ENCODE data around the gene IL4I1. TPM values are rescaled to one million over a fixed set of nuclear protein-coding genes. Genes with fewer than 3 reads are reported as not detected.
A peak's percentile ranks its signal among the peaks of the same experiment; 100 is the strongest.

Gene IL4I1
- total RNA-seq, 1 experiment from 2014 or later = 1.3 TPM

DNA sequence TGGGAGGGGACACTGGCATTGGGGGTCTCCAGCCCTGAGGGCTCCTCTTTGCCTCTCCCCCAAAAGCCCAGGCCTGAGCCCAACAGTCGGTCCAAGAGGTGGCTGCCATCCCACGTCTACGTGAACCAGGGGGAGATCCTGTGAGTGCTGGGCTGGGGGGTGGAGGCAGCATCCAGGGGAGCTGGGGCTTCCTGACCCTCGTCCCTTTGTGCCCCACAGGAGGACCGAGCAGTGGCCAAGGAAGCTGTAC lies 38.9 kb downstream of the IL4I1 start:
- no peak for TF ChIP-seq EZH2 (IDR thresholded peaks at IDR 0.05; ENCODE audit: borderline replicate concordance, low read depth, low read length, poor library complexity, severe bottlenecking)
- TF ChIP-seq, protein P1, sequence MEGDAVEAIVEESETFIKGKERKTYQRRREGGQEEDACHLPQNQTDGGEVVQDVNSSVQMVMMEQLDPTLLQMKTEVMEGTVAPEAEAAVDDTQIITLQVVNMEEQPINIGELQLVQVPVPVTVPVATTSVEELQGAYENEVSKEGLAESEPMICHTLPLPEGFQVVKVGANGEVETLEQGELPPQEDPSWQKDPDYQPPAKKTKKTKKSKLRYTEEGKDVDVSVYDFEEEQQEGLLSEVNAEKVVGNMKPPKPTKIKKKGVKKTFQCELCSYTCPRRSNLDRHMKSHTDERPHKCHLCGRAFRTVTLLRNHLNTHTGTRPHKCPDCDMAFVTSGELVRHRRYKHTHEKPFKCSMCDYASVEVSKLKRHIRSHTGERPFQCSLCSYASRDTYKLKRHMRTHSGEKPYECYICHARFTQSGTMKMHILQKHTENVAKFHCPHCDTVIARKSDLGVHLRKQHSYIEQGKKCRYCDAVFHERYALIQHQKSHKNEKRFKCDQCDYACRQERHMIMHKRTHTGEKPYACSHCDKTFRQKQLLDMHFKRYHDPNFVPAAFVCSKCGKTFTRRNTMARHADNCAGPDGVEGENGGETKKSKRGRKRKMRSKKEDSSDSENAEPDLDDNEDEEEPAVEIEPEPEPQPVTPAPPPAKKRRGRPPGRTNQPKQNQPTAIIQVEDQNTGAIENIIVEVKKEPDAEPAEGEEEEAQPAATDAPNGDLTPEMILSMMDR (conservative IDR thresholded peaks at IDR 0.05; ENCODE audit: low read depth, low read length) = no peak
- Histone ChIP-seq H3K4me3 (ENCODE audit: low read depth, low read length, poor library complexity, severe bottlenecking) (no peak overlapping the region), H3K9me3 (ENCODE audit: low read depth, low read length, poor library complexity, severe bottlenecking) (no peaks in the 10 kb centered on the region), H3K36me3 (ENCODE audit: insufficient read depth, low read length, poor library complexity, severe bottlenecking) (peaks cover 77% of the 10 kb centered on the region), H3K27ac (ENCODE audit: low read depth, low read length, poor library complexity, severe bottlenecking) (peak overlapping the region; percentile 25), H3K27me3 (replicated peaks; ENCODE audit: insufficient read depth, low read depth, low read length, poor library complexity) (no peaks in the 10 kb centered on the region), H3K4me1 (ENCODE audit: insufficient read depth, low read length, poor library complexity, severe bottlenecking) (peaks cover 15% of the 10 kb centered on the region)
- BruUV-seq (replicated peaks) = no TSS peak
- intact Hi-C loops (cut with micrococcal nuclease; ENCODE audit: unreplicated experiment) = no loop called here
- POLR2A ChIA-PET (ENCODE audit: low non-redundant PET) = no interaction called here
- DNase-seq (ENCODE audit: low spot score) = no peak
- CTCF ChIA-PET = no interaction called here

DNA sequence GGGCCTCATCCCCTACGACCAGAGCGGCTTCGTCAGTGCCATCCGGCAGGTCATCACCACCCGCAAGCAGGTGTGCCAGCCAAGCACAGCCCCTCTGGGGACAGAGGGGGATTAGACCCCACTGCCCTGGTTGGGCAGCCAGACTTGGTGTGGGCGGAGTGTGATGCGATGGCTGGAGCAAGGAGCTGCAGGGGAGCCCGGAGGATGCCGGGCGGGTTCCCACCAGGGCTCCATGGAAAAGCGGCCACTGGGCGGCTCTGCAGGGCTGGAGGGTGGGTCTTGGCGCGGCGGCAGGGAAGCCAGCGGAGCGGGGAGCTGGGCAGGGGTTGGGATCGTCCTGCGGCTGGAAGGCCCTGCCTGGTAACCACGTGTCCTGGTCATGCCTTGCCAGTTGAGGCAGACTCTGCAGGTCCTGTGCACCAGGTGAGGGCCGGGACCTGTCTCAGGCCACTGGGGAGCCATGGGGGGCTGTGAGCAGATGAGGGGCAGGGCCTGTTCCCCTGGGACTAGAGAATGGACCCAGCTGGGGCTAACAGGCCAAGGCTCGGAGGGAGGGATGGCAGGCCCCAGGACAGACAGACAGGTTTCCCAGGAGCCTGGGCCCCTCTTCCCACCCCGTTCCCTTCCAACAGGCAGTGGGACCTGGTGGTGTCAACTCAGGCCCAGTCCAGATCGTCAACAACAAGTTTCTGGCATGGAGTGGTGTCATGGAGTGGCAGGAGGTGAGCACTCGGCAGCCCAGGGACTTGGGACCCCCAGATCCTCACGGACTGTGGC lies 39.4 kb downstream of the IL4I1 start:
- H3K27ac ChIP-seq (ENCODE audit: low read depth, low read length, poor library complexity, severe bottlenecking) = no peak overlapping the region
- peaks cover 18% of the 10 kb centered on the region for H3K4me1 ChIP-seq (ENCODE audit: insufficient read depth, low read length, poor library complexity, severe bottlenecking)
- no peak for DNase-seq (ENCODE audit: low spot score)
- H3K9me3 ChIP-seq (ENCODE audit: low read depth, low read length, poor library complexity, severe bottlenecking) = no peaks in the 10 kb centered on the region
- no peaks in the 10 kb centered on the region for H3K27me3 ChIP-seq (replicated peaks; ENCODE audit: insufficient read depth, low read depth, low read length, poor library complexity)
- CTCF ChIA-PET = no interaction called here
- H3K36me3 ChIP-seq (ENCODE audit: insufficient read depth, low read length, poor library complexity, severe bottlenecking) = peaks cover 73% of the 10 kb centered on the region
- H3K4me3 ChIP-seq (ENCODE audit: low read depth, low read length, poor library complexity, severe bottlenecking) = no peak overlapping the region
- POLR2A ChIA-PET (ENCODE audit: low non-redundant PET) = no interaction called here
- intact Hi-C loops (cut with micrococcal nuclease; ENCODE audit: unreplicated experiment) = no loop called here
- BruUV-seq (replicated peaks) = no TSS peak
- no peak for TF ChIP-seq EZH2 (IDR thresholded peaks at IDR 0.05; ENCODE audit: borderline replicate concordance, low read depth, low read length, poor library complexity, severe bottlenecking)
- TF ChIP-seq, protein P1 (conservative IDR thresholded peaks at IDR 0.05; ENCODE audit: low read depth, low read length) = no peak

DNA sequence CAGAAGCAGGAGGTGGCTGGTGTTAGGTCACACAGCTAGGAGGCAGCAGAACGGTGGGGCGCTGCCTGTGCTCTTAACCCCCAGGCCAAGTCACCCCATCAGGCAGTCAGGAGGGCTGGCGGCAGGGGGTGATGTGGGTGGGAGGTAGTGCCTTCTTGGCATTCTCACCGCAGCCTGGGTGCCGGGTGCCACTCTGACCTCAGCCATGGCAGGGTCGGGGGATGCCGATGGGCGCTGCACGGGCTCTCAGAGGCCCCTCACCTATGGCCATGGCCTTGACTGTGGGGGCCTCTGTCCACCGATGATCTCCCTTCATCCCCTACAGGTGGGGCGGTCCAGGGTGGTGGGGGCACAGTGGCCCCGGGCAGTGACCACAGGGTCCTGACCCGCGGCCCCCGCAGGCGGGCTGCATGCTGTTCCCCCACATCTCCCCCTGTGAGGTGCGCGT lies 40.1 kb downstream of the IL4I1 start:
- BruUV-seq (replicated peaks) = no TSS peak
- CTCF ChIA-PET = no interaction called here
- no peak for TF ChIP-seq EZH2 (IDR thresholded peaks at IDR 0.05; ENCODE audit: borderline replicate concordance, low read depth, low read length, poor library complexity, severe bottlenecking)
- TF ChIP-seq, protein P1 (conservative IDR thresholded peaks at IDR 0.05; ENCODE audit: low read depth, low read length) = no peak
- Histone ChIP-seq H3K4me1 (ENCODE audit: insufficient read depth, low read length, poor library complexity, severe bottlenecking) (peaks cover 18% of the 10 kb centered on the region), H3K4me3 (ENCODE audit: low read depth, low read length, poor library complexity, severe bottlenecking) (no peak overlapping the region), H3K27ac (ENCODE audit: low read depth, low read length, poor library complexity, severe bottlenecking) (no peak overlapping the region), H3K36me3 (ENCODE audit: insufficient read depth, low read length, poor library complexity, severe bottlenecking) (peaks cover 68% of the 10 kb centered on the region), H3K9me3 (ENCODE audit: low read depth, low read length, poor library complexity, severe bottlenecking) (no peaks in the 10 kb centered on the region), H3K27me3 (replicated peaks; ENCODE audit: insufficient read depth, low read depth, low read length, poor library complexity) (no peaks in the 10 kb centered on the region)
- intact Hi-C loops (cut with micrococcal nuclease; ENCODE audit: unreplicated experiment) = no loop called here
- POLR2A ChIA-PET (ENCODE audit: low non-redundant PET) = no interaction called here
- DNase-seq (ENCODE audit: low spot score) = no peak

Measured in A673 (cell line).